Suprapubic skin (tissue), 4 donors: ENCODE results near the gene CARD10. TPM values are rescaled to one million over a fixed set of nuclear protein-coding genes. Genes with fewer than 3 reads are reported as not detected.

Source experiments
- DNase-seq, 2 donors: peaks; one replicate each; pipeline ENCODE4 v3.0.0-alpha.2; 2019; ENCODE audit warnings: low spot score in 2 of 2
- H3K27ac ChIP-seq: fragments of 200-600 bp; sonication (generic); one replicate; pipeline ENCODE4 v1.5.1; 2019
- H3K27me3 ChIP-seq: fragments of 200-600 bp; sonication (generic); one replicate; pipeline ENCODE4 v1.5.1; 2019
- H3K36me3 ChIP-seq: fragments of 200-600 bp; sonication (generic); one replicate; pipeline ENCODE4 v1.5.1; 2019
- H3K4me1 ChIP-seq: fragments of 200-600 bp; sonication (generic); one replicate; pipeline ENCODE4 v1.5.1; 2019
- H3K4me3 ChIP-seq: fragments of 200-600 bp; sonication (generic); one replicate; pipeline ENCODE4 v1.5.1; 2019; ENCODE audit warnings: mild to moderate bottlenecking
- H3K9me3 ChIP-seq: fragments of 200-600 bp; sonication (generic); one replicate; pipeline ENCODE4 v1.5.1; 2019
- CTCF ChIP-seq, 2 donors: fragments of 200-600 bp in 1 of 2; fragments of 450-650 bp in 1 of 2; sonication (generic) in 1 of 2; IDR thresholded peaks; one replicate each; pipeline ENCODE4 v1.5.1; 2016 to 2019; ENCODE audit warnings: antibody characterized with exemption in 2 of 2, mild to moderate bottlenecking in 1 of 2, moderate library complexity in 1 of 2
- EP300 ChIP-seq: sonication (generic); formaldehyde crosslinking; IDR thresholded peaks from one replicate; pipeline ENCODE4 v1.6.1; 2017; ENCODE audit warnings: antibody characterized with exemption
- POLR2A ChIP-seq, 2 donors: fragments of 450-650 bp; IDR thresholded peaks; one replicate each; pipeline ENCODE4 v1.6.1; 2017; ENCODE audit warnings: antibody characterized with exemption in 2 of 2, mild to moderate bottlenecking in 2 of 2, moderate library complexity in 2 of 2
- POLR2AphosphoS5 ChIP-seq, 3 donors: sonication (generic); formaldehyde crosslinking; IDR thresholded peaks; one replicate each; pipeline ENCODE4 v1.6.1; 2017; ENCODE audit warnings: antibody characterized with exemption in 3 of 3
- WGBS: methylation state at CpG from one replicate; pipeline ENCODE4 v1.1.5; 2018; 5-methylcytosine and 5-hydroxymethylcytosine counted together
- total RNA-seq, 4 donors: library from RNA; depleted of rRNA; stranded (reverse); fragments of >200 nt; gene quantifications; one replicate each; pipeline ENCODE4 v1.1.0, GENCODE V29; 2016

CARD10 gene
- total RNA-seq, 4 donors from 2014 or later, result 12.2 to 17.3 (median 14.8) TPM

- peaks cover 73% of the 10 kb centered on the region for H3K27me3 ChIP-seq
- TF ChIP-seq CTCF (IDR thresholded peaks at IDR 0.05), result no peak
- TF ChIP-seq POLR2AphosphoS5 (IDR thresholded peaks at IDR 0.05), result no peak
- no peak for TF ChIP-seq EP300
- no peak for TF ChIP-seq POLR2A (IDR thresholded peaks at IDR 0.05)
- H3K36me3 ChIP-seq, result no peaks in the 10 kb centered on the region
- no peak overlapping the region for H3K4me3 ChIP-seq
- no peak for DNase-seq
- WGBS, result 88% methylated on average over 4 of the region's 4 CpGs
- no peaks in the 10 kb centered on the region for H3K4me1 ChIP-seq
- H3K9me3 ChIP-seq, result peaks cover 7% of the 10 kb centered on the region
- no peak overlapping the region for H3K27ac ChIP-seq
Observed at GRCh38 chr22:37440875-37441274, 78.3 kb downstream of the CARD10 start.

Other genes with a start within 250 kb of the CARD10 start
- 1 to 10 TPM in 3 of 4 donors, under 1 TPM in 1; 0.55 to 4.3 (median 2.7) TPM for gene CYTH4, start 236.9 kb downstream of the CARD10 start, total RNA-seq
- under 1 TPM; 0.10 to 0.59 (median 0.31) TPM for gene ELFN2, start 91.9 kb downstream of the CARD10 start, total RNA-seq
- 1 to 10 TPM; 3.5 to 8.6 (median 4.9) TPM for gene MFNG, start 33.0 kb downstream of the CARD10 start, total RNA-seq
- 10 to 100 TPM; 32.1 to 93.7 (median 80.9) TPM for gene CDC42EP1, start 41.1 kb upstream of the CARD10 start, total RNA-seq
- gene LGALS2, start 60.7 kb upstream of the CARD10 start, total RNA-seq, result not detected
- gene GGA1, start 89.4 kb upstream of the CARD10 start, total RNA-seq, result 100 to 1,000 TPM in 1 of 4 donors, 10 to 100 TPM in 3; 52.8 to 124 (median 65.3) TPM
- gene SH3BP1, start 120.3 kb upstream of the CARD10 start, total RNA-seq, result 10 to 100 TPM; 57.1 to 60.7 (median 57.7) TPM
- 1 to 10 TPM; 4.2 to 6.1 (median 4.9) TPM for gene PDXP, start 139.3 kb upstream of the CARD10 start, total RNA-seq
- gene LGALS1, start 156.2 kb upstream of the CARD10 start, total RNA-seq, result 100 to 1,000 TPM; 138 to 277 (median 207) TPM
- 10 to 100 TPM; 29.2 to 49.8 (median 40.7) TPM for gene NOL12, start 166.9 kb upstream of the CARD10 start, total RNA-seq
- gene TRIOBP, start 177.6 kb upstream of the CARD10 start, total RNA-seq, result 10 to 100 TPM; 58.6 to 71.6 (median 64.3) TPM